Mononuclear cell (primary cell): Measurements from ENCODE around the gene METTL24. TPM values are rescaled to one million over a fixed set of nuclear protein-coding genes. Genes with fewer than 3 reads are reported as not detected.

Experiments used
- H3K27me3 ChIP-seq: 2 replicates; pipeline ENCODE4 v1.6.0; 2011; ENCODE audit warnings: low read length, control low read depth; ENCODE audit not compliant: insufficient read depth
- H3K4me1 ChIP-seq: 2 replicates; pipeline ENCODE4 v1.5.1; 2011; ENCODE audit warnings: mild to moderate bottlenecking, low read length, control low read depth; ENCODE audit not compliant: insufficient read depth
- H3K4me3 ChIP-seq: 2 replicates; pipeline ENCODE4 v1.5.1; 2011; ENCODE audit warnings: mild to moderate bottlenecking, low read length, moderate library complexity
- H3K9me3 ChIP-seq: 2 replicates; pipeline ENCODE4 v1.5.1; 2011; ENCODE audit warnings: low read depth, mild to moderate bottlenecking, control low read depth, low read length
- total RNA-seq: library from RNA; depleted of rRNA; stranded (reverse); fragments of >200 nt; gene quantifications from one replicate; pipeline ENCODE4 v1.2.3, GENCODE V29; 2012

The METTL24 gene
- total RNA-seq: 0.10 TPM

GRCh38 chr6:110357664-110358552, at the start of gene METTL24:
Gene METTL24, minus strand, starts transcription at chr6:110358349. Its CDS starts 77 bp downstream, at chr6:110358272.
- H3K27me3 ChIP-seq: peaks cover 50% of the 10 kb centered on the region
- no peaks in the 10 kb centered on the region for H3K9me3 ChIP-seq
- peaks cover 12% of the 10 kb centered on the region for H3K4me1 ChIP-seq
- H3K4me3 ChIP-seq: peak within 1 kb of the TSS; percentile 26

DNA sequence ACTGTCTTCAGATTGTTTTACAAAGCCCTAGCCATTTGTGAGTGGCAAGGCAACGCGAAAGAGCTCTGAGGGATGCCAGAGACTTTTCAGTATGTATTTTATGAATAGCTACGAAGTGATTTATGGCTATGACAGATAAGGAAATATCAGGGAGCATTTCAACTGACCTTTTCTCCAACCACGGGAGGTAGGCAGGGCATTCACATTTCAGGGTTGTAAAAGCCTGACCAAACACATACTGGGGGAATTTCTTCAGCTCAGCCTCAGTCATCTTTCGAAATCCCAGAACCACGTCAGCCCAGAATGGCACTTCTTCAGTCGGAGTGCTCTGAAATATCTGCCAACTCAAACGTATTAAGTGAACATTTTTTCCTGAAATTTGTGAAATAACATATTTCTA, 46.5 kb upstream of the METTL24 start:
- Histone ChIP-seq H3K27me3 (no peaks in the 10 kb centered on the region), H3K9me3 (no peaks in the 10 kb centered on the region), H3K4me3 (no peak overlapping the region), H3K4me1 (no peaks in the 10 kb centered on the region)

GRCh38 chr6:110401585-110402176, 43.5 kb upstream of the METTL24 start:
- Histone ChIP-seq H3K9me3 (no peaks in the 10 kb centered on the region), H3K27me3 (no peaks in the 10 kb centered on the region), H3K4me1 (no peaks in the 10 kb centered on the region), H3K4me3 (no peak overlapping the region)

DNA sequence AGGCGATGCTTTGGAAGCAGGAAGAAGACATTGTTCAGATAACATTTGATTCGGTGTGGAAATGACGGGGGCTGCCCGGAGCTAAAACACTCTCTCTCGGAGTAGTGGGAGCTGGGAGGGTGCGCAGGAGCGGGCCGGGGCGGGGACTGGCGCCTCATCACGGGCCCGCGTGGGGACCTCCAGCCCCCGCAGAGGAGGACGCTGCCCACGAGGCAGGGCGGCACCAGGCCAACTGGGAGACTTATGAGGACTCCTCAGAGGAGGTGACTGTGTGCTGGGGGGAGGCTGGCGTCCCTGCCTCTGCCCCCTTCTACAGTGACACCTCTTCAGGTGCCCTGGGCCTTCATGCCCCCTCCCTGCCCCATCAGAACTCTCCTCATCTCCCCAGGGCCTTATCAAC, 42.1 kb upstream of the METTL24 start:
- Histone ChIP-seq H3K27me3 (no peaks in the 10 kb centered on the region), H3K4me3 (no peak overlapping the region), H3K4me1 (no peaks in the 10 kb centered on the region), H3K9me3 (no peaks in the 10 kb centered on the region)

DNA sequence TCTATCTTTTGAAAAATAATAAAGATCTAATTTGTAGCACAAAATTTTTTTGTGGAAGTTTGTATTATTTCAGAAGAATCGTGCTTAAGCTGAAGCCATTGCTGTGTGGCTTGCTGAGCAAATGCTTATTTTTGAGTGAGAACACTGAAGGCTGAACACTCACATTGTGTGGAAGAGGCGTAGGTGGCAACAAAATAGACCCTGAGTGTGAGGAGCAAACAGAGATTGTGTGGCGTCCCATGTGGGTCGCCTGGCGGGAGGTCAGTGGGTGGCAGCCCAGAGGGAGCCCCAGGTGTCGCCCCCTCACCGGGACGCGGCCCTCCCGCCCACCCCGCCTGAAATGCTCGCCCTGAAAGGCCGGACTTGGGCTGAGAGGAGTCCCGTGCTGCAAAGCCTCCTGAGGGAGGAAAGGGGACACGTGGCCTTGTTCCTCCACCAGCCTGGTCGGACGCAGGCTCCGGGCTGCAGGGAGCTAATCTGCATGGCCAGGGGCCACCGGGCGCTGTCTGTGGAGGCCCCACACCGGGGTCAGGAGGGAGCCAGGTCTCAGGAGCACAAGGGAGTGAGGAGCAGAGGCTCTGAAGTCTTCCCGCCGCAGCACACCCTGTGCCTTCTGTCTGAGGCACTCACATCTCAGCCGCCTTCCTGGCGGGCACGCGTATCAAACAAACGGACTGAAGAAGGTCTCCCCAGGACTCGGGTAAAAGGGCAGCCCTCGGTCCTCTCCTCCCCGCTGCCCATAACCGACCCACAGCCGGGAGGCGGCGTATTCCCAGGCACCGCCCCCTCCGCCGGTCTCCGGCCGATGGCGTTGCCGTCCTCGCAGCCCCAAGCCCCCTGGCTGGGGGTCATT, 41.3 kb upstream of the METTL24 start:
- no peaks in the 10 kb centered on the region for H3K4me1 ChIP-seq
- no peaks in the 10 kb centered on the region for H3K9me3 ChIP-seq
- no peak overlapping the region for H3K4me3 ChIP-seq
- H3K27me3 ChIP-seq: no peaks in the 10 kb centered on the region

DNA sequence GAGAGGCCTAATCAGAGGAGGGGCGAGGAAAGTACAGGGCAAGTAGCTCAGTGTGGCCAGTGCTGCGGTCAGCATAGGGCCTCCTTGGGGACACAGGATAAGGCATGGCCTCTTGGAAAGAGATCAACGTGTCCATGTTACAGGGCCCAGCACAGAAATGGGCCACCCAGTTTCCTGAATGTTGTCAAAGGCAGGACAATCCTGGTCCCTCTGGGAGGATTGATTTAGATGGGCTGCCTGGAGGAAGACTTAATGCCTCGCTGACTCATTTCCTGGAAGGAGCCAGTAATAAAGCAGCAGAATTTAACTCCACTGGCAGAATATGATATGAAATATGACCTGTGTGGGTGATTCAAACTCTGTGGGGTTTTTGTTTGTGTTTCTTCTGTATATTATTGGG, 40.6 kb upstream of the METTL24 start:
- no peaks in the 10 kb centered on the region for H3K27me3 ChIP-seq
- no peaks in the 10 kb centered on the region for H3K4me1 ChIP-seq
- no peaks in the 10 kb centered on the region for H3K9me3 ChIP-seq
- no peak overlapping the region for H3K4me3 ChIP-seq

DNA sequence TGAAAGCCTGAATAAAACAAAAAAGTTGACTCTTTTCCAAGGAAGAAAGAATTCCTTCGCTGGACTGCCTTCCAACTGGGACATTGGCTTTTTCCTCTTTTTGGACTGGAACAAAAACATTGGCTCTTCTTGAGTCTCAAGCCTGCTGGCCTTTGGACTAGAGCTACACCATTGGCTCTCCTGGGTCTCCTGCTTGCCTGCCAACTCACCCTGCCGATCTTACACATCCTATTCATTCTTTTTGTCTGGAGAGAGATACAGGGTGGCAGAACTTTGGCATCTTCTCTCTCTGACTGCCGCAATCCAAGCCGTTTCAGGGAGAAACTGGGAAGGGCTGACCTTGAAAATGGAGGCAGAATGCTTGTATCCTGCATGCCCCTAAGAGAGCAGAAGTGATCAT, 37.1 kb upstream of the METTL24 start:
- H3K4me3 ChIP-seq: no peak overlapping the region
- no peaks in the 10 kb centered on the region for H3K9me3 ChIP-seq
- no peaks in the 10 kb centered on the region for H3K27me3 ChIP-seq
- H3K4me1 ChIP-seq: no peaks in the 10 kb centered on the region

DNA sequence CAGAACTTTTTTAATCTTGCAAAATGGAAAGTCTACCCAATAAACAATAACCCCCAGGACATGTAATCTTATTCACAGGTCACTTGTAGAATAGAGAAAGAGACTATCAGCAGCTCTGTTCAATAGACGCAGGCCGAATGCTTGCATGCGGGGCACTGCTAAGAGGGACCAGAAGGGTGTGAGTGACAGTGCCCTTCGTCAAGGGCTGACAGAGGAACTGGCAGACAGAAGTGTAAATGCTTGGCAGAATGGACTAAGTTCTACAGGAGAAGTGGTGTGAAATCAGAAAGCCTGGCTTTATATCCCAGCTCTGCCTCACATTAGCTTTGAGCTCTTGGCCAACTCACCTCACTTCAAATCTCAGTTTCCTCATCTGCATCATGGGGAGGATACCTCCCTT, 36.3 kb upstream of the METTL24 start:
- Histone ChIP-seq H3K4me1 (no peaks in the 10 kb centered on the region), H3K9me3 (no peaks in the 10 kb centered on the region), H3K27me3 (no peaks in the 10 kb centered on the region), H3K4me3 (no peak overlapping the region)

- Histone ChIP-seq H3K27me3 (no peaks in the 10 kb centered on the region), H3K9me3 (no peaks in the 10 kb centered on the region), H3K4me1 (no peaks in the 10 kb centered on the region), H3K4me3 (no peak overlapping the region)
These were observed 34.6 kb upstream of the METTL24 start for GRCh38 chr6:110392727-110393126.

DNA sequence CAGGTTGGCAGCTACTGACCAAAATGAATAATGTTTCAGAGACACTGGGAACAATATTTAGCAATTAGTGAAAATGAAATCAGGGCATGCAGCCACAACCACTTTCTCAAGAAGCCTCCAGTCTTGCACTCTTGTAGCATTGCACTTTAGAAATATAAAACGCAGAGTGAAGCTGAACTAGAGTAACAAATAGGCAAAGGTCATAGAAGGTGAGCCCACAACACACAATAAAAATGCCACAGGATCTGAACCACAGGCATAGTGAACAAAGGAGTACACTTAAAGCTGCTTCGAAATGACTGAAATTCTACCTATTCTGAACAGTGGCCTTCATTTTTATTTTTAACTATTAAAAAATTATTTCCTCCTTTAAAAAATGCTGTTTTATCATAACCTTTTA, 32.3 kb upstream of the METTL24 start:
- no peaks in the 10 kb centered on the region for H3K27me3 ChIP-seq
- H3K4me1 ChIP-seq: no peaks in the 10 kb centered on the region
- no peak overlapping the region for H3K4me3 ChIP-seq
- no peaks in the 10 kb centered on the region for H3K9me3 ChIP-seq

- Histone ChIP-seq H3K27me3 (no peaks in the 10 kb centered on the region), H3K9me3 (no peaks in the 10 kb centered on the region), H3K4me3 (no peak overlapping the region), H3K4me1 (no peaks in the 10 kb centered on the region)
These were observed 31.7 kb upstream of the METTL24 start for GRCh38 chr6:110389689-110390382.

DNA sequence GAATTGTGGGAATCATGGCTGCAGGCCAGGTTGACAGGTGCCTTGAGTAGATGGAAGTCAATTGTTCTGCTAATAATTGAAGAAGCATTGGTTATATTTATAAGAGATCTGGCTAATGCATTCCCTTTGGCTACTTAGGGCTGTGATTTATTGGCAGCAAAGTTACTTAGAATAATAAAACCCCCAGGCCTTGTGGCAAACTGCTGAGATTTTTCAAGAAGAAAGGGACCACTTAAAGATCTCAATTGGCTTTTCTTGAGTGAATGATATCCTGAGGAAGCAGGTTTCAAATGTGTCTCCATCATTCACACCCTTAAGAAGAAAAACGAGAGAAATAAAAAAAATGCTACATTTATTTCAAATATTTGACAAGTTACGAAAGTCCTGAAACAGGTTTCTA, 29.8 kb upstream of the METTL24 start:
- Histone ChIP-seq H3K27me3 (no peaks in the 10 kb centered on the region), H3K4me3 (no peak overlapping the region), H3K4me1 (no peaks in the 10 kb centered on the region), H3K9me3 (no peaks in the 10 kb centered on the region)

GRCh38 chr6:110385458-110385863, 27.3 kb upstream of the METTL24 start:
- no peak overlapping the region for H3K4me3 ChIP-seq
- H3K4me1 ChIP-seq: no peaks in the 10 kb centered on the region
- no peaks in the 10 kb centered on the region for H3K9me3 ChIP-seq
- no peaks in the 10 kb centered on the region for H3K27me3 ChIP-seq

DNA sequence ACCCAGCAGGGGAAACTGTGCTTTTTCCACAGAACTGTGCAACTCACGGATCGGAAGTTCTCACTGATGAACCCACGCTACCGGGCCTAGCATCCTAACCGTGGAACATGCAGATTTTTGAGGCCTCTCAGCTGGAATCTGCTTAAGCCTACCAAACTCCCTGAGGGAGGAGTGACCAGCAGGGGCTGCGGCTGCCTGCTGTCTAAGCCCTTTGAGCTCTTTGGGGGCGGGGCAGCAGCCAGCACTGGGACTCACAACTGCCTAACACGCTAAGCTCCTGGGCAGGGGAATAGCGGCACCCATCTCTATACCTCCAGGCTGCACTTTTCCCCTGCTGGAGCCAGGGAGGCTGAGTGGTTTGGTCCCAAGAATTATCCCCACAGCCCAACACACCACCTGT, 20.4 kb upstream of the METTL24 start:
- Histone ChIP-seq H3K4me1 (no peaks in the 10 kb centered on the region), H3K27me3 (no peaks in the 10 kb centered on the region), H3K9me3 (no peaks in the 10 kb centered on the region), H3K4me3 (no peak overlapping the region)

DNA sequence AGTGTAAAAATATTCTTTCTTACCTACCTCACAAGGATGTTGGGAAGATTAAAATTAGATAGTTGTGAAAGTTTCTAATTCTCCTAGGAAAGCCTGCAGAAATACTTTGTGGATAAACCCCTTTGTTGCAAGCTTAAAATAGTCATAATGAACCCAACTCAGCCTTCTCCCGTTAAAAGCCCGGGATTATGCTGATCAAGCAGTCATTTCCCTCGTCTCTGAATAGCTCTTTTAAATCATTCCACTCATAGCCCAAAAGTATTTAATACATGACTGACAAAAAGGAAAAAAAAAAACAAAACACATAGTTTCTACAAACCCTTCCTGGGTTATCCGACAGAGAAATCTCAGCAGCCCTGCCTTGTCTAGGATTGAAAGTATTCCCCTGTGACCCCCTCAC, 10.9 kb upstream of the METTL24 start:
- no peaks in the 10 kb centered on the region for H3K4me1 ChIP-seq
- no peak overlapping the region for H3K4me3 ChIP-seq
- H3K9me3 ChIP-seq: no peaks in the 10 kb centered on the region
- H3K27me3 ChIP-seq: no peaks in the 10 kb centered on the region
